ENCODE results near the gene SLC12A7.

DNA sequence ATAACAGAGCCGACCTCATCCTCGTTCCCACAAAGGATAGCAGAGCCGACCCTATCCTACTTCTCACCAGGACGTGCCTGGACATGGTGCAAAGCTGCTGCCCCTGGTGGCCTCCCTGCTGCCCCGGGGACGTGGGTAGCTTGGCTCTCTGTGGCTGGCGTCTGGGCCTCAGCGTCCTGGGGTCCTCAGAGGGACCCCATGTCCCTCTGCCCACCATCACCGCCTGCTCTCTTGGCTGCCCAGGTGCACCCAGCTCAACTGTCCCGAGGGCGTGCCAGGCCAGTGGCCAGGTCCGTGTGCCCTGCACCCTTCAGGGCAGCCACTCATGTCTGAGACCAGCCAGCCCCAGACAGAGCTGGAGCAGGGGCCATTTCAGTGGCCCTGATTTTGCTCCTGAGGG lies 94.8 kb downstream of the SLC12A7 start:
- TF ChIP-seq, protein P1, sequence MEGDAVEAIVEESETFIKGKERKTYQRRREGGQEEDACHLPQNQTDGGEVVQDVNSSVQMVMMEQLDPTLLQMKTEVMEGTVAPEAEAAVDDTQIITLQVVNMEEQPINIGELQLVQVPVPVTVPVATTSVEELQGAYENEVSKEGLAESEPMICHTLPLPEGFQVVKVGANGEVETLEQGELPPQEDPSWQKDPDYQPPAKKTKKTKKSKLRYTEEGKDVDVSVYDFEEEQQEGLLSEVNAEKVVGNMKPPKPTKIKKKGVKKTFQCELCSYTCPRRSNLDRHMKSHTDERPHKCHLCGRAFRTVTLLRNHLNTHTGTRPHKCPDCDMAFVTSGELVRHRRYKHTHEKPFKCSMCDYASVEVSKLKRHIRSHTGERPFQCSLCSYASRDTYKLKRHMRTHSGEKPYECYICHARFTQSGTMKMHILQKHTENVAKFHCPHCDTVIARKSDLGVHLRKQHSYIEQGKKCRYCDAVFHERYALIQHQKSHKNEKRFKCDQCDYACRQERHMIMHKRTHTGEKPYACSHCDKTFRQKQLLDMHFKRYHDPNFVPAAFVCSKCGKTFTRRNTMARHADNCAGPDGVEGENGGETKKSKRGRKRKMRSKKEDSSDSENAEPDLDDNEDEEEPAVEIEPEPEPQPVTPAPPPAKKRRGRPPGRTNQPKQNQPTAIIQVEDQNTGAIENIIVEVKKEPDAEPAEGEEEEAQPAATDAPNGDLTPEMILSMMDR (IDR thresholded peaks at IDR 0.05): no peak
- TF ChIP-seq POLR2A (IDR thresholded peaks at IDR 0.05): no peak

All from ovary (tissue), 3 donors.